G401 (cell line): ENCODE measurements around the gene SCD5. TPM values are rescaled to one million over a fixed set of nuclear protein-coding genes. Genes with fewer than 3 reads are reported as not detected.

ENCODE experiments used
- DNase-seq: peaks from one replicate; pipeline ENCODE4 v3.0.0-alpha.2; 2015; ENCODE audit warnings: low spot score
- in situ Hi-C: cut with HindIII; loops from 2 replicates; pipeline ENCODE4 v1.10.0; 2016; ENCODE audit warnings: low sequenced_read_pairs, mixed read lengths
- total RNA-seq: library from RNA; depleted of rRNA; stranded (reverse); fragments of >200 nt; shearing (Covaris generic); gene quantifications from 2 replicates; pipeline ENCODE4 v1.2.3, GENCODE V29; 2014

SCD5 gene
- total RNA-seq, 1 experiment from 2014 or later = 10.1 TPM

GRCh38 chr4:82799006-82799881 lies 648 bp upstream of the SCD5 start:
- in situ Hi-C loops = no loop called here
- peak; percentile 52 for DNase-seq

GRCh38 chr4:82797405-82798111 lies 1.0 kb downstream of the SCD5 start:
- in situ Hi-C loops = no loop called here
- peak; percentile 41 for DNase-seq

- in situ Hi-C loops = no loop called here
- DNase-seq = peak; percentile 54
Measured at GRCh38 chr4:82797040-82797404, 1.6 kb downstream of the SCD5 start.

- in situ Hi-C loops = no loop called here
- peak; percentile 39 for DNase-seq
Measured at GRCh38 chr4:82792912-82793649, 5.5 kb downstream of the SCD5 start.

- in situ Hi-C loops = no loop called here
- no peak for DNase-seq
Measured at GRCh38 chr4:82791179-82791578, 7.4 kb downstream of the SCD5 start.

GRCh38 chr4:82790060-82790660 lies 8.4 kb downstream of the SCD5 start:
- no peak for DNase-seq
- in situ Hi-C loops = no loop called here

GRCh38 chr4:82789025-82789776 lies 9.4 kb downstream of the SCD5 start:
- in situ Hi-C loops = no loop called here

GRCh38 chr4:82787342-82787741 lies 11.3 kb downstream of the SCD5 start:
- no peak for DNase-seq
- in situ Hi-C loops = no loop called here

More at GRCh38 chr4:82789025-82789776, 9.4 kb downstream of the SCD5 start:
- no peak for DNase-seq

GRCh38 chr4:82786828-82787227 lies 11.8 kb downstream of the SCD5 start:
- in situ Hi-C loops = no loop called here
- no peak for DNase-seq

- DNase-seq = no peak
- in situ Hi-C loops = no loop called here
Measured at GRCh38 chr4:82785611-82786400, 12.8 kb downstream of the SCD5 start.

GRCh38 chr4:82784681-82785610 lies 13.7 kb downstream of the SCD5 start:
- no peak for DNase-seq
- in situ Hi-C loops = no loop called here

- no peak for DNase-seq
- in situ Hi-C loops = no loop called here
Measured at GRCh38 chr4:82782626-82783345, 15.8 kb downstream of the SCD5 start.

GRCh38 chr4:82780752-82781231 lies 17.8 kb downstream of the SCD5 start:
- no peak for DNase-seq
- in situ Hi-C loops = no loop called here

GRCh38 chr4:82780170-82780751 lies 18.3 kb downstream of the SCD5 start:
- no peak for DNase-seq
- in situ Hi-C loops = no loop called here

- in situ Hi-C loops = no loop called here
- DNase-seq = no peak
Measured at GRCh38 chr4:82779032-82779431, 19.6 kb downstream of the SCD5 start.
